Erythroblast (primary cell): Measurements from ENCODE around the gene SELENOP.

Experiments used
- DNase-seq, 2 experiments: peaks; one replicate each; lab custom pipeline; 2025; lab: John Stamatoyannopoulos, UW
- GATA1 ChIP-seq: IDR thresholded peaks from 2 replicates; pipeline ENCODE4 v1.6.1; 2011; ENCODE audit warnings: low read depth, mild to moderate bottlenecking, control low read depth, low read length, moderate library complexity
- POLR2A ChIP-seq: IDR thresholded peaks from 2 replicates; pipeline ENCODE4 v1.6.1; 2011; ENCODE audit warnings: mild to moderate bottlenecking, low read length

Gene SELENOP

GRCh38 chr5:42813533-42813932, 1.8 kb upstream of the SELENOP start:
- DNase-seq = no peak
- TF ChIP-seq POLR2A = no peak
- no peak for TF ChIP-seq GATA1

GRCh38 chr5:42812620-42813019, 928 bp upstream of the SELENOP start:
- no peak for DNase-seq

GRCh38 chr5:42810834-42811590, 680 bp downstream of the SELENOP start:
- DNase-seq = no peak
- no peak for TF ChIP-seq GATA1
- no peak for TF ChIP-seq POLR2A

More at GRCh38 chr5:42812620-42813019, 928 bp upstream of the SELENOP start:
- TF ChIP-seq POLR2A (no peak), GATA1 (no peak)

GRCh38 chr5:42808888-42809611, 2.6 kb downstream of the SELENOP start:
- no peak for DNase-seq
- TF ChIP-seq POLR2A (no peak), GATA1 (no peak)

GRCh38 chr5:42807722-42808447, 3.8 kb downstream of the SELENOP start:
- no peak for TF ChIP-seq POLR2A
- TF ChIP-seq GATA1 = no peak
- no peak for DNase-seq

GRCh38 chr5:42806701-42807262, 4.9 kb downstream of the SELENOP start:
- no peak for DNase-seq
- no peak for TF ChIP-seq POLR2A
- TF ChIP-seq GATA1 = no peak

GRCh38 chr5:42806004-42806700, 5.5 kb downstream of the SELENOP start:
- DNase-seq = no peak
- no peak for TF ChIP-seq POLR2A
- TF ChIP-seq GATA1 = no peak

- TF ChIP-seq GATA1 (no peak), POLR2A (no peak)
- DNase-seq = no peak
These were observed 6.9 kb downstream of the SELENOP start for GRCh38 chr5:42804717-42805339.

GRCh38 chr5:42801516-42802166, 10.1 kb downstream of the SELENOP start:
- no peak for TF ChIP-seq POLR2A
- TF ChIP-seq GATA1 = no peak
- DNase-seq = no peak

GRCh38 chr5:42800748-42801330, 10.9 kb downstream of the SELENOP start:
- DNase-seq = no peak
- no peak for TF ChIP-seq GATA1
- TF ChIP-seq POLR2A = no peak

GRCh38 chr5:42799668-42800114, 12.0 kb downstream of the SELENOP start:
- no peak for DNase-seq

GRCh38 chr5:42799241-42799608, 12.5 kb downstream of the SELENOP start:
- TF ChIP-seq POLR2A = no peak
- no peak for TF ChIP-seq GATA1

More at GRCh38 chr5:42799668-42800114, 12.0 kb downstream of the SELENOP start:
- TF ChIP-seq POLR2A = no peak
- TF ChIP-seq GATA1 = no peak

More at GRCh38 chr5:42799241-42799608, 12.5 kb downstream of the SELENOP start:
- no peak for DNase-seq
